Occipital lobe (tissue), 2 donors: ENCODE results near the gene STK11IP. TPM values are rescaled to one million over a fixed set of nuclear protein-coding genes. Genes with fewer than 3 reads are reported as not detected.

Experiments
- DNase-seq: peaks from one replicate; lab custom pipeline; 2025; lab: John Stamatoyannopoulos, UW
- total RNA-seq: library from RNA; depleted of rRNA; stranded (reverse); fragments of >200 nt; gene quantifications from one replicate; pipeline ENCODE4 v1.2.3, GENCODE V29; 2014

STK11IP gene
- total RNA-seq, 1 donor from 2014 or later = 14.7 TPM

DNA sequence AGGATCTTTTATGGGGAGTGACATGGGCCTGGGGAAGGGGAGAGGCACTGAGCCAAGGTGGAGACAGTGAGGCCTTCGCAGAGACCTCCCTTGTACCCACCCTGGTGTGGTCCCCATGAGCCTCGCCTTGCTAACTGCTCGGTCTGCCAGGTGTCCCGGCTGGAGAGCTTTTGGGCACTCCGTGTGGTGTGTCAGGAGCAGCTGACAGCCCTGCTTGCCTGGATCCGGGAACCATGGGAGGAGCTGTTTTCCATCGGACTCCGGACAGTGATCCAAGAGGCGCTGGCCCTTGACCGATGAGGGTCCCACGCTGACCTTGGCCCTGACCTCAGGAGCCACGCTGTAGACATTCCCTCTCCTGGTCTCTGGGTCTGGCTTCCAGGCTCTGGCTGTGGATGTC lies 18.2 kb downstream of the STK11IP start:
- DNase-seq = no peak

DNA sequence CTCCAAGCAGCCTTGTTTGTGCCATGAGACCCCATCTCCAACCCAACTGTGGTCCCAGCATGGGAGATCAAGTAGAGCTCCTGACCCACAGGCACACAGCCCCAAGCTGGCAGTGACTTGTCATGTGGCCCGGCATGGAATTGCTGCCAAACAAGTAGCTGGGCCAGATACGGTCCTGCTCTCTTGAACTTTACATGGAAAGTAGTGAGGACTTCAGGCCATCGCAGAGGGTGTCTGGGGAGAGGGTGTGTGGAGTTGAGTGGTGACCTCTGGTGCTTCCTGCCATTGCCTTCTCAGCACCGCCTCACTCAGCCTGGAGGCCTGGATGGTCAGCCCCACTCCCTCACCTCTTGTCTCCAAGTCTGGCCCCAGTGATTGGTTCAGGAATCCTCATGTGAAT lies 18.9 kb downstream of the STK11IP start:
- DNase-seq = no peak

DNA sequence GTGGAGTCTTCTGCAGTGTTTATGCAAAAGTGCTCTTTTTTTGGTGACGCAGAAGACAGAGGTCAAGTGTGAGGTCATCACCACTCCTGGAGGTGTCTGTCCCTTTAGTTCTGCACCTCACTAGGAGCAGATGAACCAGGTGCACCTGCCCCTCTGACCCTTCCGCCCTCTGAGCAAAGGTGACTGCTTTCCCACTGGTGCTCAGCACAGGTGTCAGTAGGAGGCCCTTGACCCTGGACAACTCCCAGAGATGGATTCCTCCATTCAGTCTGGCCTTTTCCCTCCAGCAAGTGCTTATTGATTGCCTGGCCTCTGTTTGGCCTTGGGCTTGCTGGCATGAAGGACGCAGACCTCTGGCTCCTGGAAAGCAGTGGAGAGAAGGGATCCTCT lies 21.1 kb downstream of the STK11IP start:
- no peak for DNase-seq

DNA sequence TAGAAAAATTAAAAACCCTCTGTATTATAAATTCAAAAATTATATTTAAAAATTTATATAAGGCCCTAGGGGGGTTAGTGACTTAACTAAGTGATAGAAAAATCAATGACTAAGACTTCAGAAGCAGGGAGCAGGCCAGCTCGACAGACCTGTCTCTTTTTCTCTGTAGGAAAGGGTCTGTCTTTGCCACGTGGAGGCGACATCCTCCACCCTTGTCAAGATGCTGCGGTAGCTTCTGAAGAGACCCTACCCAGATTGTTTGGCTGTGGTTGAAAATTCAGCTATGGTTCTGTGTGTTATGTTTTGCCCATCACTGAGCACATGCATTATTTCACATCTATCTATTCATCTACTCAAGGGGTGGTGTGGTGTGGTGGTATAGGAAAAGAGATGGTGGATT lies 21.6 kb downstream of the STK11IP start:
- no peak for DNase-seq

DNA sequence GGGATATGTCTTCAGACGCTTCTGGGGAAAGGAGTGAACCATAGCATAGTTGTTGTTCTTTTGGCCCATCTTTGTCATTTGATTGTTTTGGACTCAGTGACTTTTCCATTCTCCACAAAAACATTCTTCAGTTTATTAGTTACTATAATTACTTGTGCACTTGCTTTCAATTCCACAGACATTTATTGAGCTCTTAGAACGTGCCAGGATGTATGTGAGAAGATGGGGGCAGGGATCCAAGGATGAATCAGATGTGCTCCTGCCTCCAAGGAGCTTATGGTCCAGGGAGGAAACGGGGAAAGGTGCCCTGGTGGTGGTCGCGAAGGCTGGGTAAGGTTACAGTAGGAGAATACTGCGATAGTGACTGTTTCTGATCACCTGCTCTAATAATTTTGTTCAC lies 22.9 kb downstream of the STK11IP start:
- no peak for DNase-seq

DNA sequence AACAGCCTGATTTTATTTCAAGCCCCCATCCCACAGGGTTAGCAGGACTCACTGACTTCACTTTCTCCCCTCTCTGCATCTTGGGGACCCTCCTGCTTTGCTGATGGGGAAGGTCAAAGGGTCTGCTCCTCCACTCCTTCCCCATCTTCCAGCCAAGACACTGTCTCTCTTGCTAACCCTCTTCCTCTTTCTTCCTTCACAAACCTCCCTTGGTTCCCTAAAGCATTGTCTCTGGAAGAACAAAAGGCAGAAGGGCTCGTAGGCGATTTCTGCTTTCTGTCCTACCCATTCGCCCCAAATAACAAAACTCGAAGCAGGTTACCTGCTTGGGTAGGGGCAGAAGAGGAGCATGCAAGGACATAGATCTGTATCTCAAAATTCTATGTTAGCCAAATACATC lies 24.3 kb downstream of the STK11IP start:
- DNase-seq = no peak

DNA sequence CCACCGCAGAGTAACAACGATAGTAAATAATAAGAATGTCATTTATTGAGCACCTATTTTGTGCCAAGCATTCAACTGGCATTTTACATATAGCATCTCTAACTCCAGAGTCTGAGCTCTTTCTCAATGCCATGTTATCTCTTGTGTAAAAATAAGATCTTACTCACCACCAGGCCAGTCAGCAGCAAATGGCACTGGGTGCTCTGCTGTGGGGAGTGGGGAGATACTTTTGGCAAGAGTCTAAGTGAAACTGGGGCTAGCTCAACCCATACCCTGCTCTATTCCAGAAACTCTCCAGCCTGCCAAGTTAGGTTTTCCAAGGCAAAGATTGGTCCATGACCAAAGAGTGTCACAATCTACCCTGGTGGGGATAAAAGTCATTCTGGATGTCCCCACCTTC lies 24.8 kb downstream of the STK11IP start:
- no peak for DNase-seq

DNA sequence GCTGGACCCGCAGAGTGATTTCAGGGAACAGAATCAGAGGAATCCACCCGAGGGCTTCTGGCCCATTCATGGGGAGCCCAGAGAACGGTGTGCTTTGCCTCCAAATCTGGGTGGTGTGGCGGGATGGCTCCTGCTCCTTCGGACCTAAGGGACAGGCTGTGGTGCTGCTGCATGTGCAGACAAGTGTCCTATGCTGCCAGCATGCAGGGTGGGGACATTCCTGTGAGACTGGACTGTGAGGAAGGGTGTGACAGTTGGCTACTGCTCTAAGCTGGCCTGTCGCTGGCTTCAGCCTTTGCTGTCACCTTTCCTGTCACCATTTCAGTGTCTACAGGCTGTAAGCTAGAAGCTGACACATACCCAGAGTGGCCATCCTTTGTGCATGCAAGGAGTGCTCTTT lies 26.9 kb downstream of the STK11IP start:
- DNase-seq = no peak

DNA sequence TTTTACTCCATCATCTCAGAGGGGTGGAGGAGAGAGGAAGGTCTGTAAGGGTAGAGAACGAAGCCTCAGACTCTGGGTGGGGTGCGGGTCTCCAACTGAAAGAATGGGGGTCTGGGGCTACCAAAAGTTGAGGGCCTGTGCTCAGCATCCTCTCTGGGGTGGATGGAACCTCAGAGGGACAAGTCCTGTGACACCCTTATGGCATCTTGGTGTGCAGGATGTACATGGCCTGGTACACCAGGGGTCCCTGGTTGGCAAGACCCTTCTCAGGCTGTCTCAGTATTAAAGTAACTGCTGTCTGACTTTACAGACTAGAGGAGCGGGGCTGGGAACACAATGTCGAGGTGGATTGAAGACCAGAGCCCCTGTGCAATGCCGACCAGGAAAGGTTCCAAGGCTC lies 27.5 kb downstream of the STK11IP start:
- DNase-seq = no peak

DNA sequence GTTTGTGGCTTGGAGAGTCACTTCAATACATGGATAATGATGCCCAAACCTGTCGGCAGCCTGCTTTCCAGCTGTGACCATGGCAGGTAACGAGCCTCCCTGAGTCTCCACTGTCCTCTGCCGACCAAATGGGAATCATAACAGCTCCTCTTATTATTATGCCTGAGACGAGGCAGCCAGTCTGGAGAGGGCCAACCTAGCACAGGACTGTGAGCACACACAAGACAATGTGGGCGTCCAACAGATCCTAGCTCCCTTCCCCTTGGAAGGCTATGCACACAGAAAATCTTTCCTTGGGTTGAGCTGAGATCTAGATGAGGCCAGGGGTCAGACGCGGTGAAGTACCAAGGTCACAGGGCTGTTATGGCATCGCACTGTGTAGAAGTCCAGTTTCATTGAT lies 28.9 kb downstream of the STK11IP start:
- DNase-seq = no peak

DNA sequence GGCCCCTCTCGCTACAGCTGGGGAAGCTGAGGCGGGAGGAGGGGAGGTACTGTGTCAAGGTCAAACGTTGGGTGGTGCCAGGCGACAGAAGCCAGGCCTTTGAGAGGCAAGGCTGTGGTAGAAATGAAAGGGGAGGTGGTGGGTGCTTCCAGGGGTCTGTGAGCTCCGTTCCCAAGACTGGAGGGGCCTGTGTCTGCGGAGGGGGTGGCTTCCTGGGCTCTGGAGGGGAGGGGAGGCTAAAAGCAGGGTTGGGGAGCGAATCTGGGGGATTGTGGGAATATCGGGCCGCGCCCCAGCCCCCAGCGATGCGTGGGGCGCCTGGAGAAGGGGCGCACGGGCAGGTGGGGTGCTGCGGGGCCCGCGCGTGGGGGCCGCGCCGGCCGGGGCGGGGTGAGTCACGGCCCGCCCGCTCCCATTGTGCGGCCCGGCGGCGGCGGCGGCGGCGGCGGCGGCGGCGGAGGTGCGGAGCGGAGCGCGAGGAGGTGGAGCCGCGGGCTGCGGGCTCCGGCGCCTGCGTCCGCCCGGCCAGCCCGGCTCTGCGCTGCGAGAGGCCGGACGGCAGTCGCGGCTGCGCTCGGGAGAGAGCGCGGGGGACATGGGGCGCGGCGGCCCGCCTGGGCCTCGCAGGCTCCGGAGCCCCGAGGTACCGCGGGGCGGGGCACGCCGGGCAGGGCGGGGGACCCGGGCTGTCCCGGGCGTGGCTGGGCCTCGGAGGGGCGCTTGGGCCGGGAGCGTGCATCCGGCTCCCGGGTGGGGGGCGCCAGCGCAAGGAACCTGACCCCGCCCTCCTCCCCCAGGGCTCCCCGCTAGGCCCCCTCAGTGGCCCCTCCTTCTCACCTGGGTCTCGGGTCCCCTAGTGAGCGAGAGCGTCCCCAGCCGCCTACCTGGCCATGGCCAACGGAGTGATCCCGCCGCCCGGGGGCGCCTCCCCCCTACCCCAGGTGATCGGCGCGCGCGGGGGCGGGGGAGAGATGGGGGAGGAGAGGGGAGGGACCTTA lies 29.7 kb downstream of the STK11IP start, which contains the start of gene SLC4A3:
Gene SLC4A3 (plus strand): TSS at position 528 of the 998 bp plus-strand sequence. CDS start 363 bp downstream, at position 891.
- no peak for DNase-seq

DNA sequence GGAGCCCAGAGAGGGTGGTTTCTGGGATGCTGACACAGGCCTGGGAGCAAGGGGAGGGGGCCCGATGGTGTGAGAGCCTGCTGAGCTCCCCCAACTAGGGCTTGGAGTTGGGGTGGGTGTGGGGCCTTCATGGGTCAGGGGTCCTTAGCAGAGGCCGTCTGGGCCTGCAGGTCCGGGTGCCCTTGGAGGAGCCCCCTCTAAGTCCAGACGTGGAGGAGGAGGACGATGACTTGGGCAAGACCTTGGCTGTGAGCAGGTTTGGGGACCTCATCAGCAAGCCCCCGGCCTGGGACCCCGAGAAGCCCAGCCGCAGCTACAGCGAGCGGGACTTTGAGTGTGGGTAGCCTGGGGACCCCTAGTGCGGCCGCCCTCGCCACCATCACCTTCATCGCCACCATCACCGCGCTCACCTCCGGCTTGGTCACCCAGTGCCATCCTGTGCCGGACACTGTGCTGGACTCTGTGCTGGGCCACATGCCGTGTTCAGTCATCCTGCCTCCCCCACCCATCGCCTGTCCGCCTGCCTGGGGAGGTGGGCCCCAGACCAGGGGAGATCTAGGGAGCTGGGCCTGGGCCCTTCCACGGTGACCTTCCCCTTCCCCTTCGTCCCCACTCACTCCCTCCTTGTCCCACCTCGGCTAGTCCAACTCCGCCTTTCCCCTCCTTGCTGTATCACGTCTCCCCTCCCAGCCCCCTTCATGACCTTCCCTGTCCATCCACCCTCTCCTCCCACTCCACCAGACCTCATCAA lies 30.8 kb downstream of the STK11IP start:
- no peak for DNase-seq

DNA sequence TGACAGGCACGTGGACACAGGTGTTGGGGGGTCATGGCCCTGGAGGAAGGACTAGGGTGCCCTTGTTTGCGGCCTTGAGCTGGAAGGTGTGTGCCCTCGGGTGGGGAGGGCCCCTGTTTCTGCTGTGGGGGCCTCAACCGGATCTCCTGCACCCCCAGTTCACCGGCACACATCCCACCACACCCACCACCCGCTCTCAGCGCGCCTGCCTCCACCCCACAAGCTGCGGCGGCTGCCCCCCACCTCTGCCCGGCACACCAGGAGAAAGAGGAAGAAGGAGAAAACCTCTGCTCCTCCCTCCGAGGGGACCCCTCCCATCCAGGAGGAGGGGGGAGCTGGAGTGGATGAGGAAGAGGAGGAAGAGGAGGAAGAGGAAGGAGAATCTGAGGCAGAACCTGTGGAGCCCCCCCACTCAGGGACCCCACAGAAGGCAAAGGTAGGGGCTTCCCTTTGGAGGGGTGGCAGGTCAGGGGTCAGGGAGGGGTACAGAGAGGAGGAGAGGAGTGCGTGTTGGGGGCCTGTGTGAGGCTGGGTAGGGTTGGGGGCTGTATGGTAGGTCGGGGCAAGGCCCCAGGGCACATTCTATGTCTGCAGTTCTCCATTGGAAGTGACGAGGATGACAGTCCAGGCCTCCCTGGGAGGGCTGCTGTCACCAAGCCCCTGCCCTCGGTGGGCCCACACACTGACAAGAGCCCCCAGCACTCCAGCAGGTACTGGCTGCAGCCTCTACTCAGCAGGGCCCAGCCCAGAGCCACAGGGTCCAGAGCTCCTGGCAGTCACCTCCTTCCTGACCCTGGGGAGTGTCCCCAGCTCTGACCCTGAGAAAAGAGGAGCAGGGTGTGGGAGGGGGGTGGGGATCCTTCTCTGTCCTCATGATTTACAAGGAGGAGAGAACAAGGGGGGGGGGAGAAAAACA lies 31.6 kb downstream of the STK11IP start:
- no peak for DNase-seq

DNA sequence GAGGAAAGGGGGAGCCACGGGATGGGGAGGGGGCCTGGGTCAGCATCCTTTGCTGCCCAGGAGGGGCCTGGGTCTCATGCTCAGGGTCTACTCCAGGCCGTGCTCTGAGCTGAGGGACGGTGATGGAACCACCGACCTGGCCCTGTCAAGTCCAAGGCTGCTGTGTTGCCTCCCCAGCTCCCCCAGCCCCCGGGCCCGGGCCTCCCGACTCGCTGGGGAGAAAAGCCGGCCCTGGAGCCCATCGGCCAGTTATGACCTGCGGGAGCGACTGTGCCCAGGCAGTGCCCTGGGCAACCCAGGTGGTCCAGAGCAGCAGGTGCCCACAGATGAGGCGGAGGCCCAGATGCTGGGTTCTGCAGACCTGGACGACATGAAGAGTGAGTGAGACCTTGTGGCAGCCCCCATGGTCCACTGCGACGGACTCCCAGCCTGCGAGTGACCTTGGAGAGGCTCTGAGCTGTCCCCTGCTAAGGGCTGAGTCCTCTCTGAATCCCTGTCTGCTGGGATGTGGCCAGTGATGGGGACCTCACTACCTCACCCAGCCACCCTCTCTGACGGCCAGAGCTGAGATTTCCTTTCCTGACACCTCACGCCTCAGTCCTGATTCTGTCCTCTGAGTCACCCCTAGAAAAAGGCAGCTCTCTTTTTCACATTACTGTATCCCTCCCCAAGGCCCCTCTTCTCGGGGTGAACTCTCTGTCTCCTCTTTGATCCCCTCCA lies 32.5 kb downstream of the STK11IP start:
- no peak for DNase-seq

DNA sequence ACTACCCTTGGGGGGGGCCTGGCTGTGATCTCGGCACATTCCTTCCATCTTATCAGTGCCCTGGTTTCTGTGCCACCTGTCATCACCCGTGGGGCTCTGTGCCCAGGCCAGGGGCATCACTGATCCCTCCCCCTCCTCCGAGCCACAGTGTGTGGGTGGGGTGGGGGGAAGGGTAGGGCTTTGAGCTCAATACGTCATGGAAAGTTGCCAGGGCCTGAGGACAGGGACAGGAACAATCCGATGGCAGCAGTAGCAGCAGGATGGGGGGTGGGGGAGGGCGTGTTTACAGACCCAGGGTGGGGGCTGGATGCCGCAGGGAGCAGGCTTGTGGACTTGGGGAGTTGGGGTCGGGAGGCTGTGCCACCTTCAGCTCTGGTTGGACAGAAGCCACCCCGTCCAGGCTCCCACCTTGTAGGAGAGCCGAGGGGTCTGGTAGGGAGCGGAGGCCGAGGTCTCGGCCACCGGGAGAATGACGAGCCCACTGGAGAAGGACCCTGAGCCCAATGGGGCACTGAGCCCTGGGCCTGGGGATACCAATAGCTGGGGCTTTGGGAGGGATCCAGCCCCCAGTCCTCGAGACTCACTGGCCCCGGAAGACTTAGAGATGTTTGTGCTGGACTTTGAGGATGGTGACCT lies 33.2 kb downstream of the STK11IP start:
- no peak for DNase-seq

DNA sequence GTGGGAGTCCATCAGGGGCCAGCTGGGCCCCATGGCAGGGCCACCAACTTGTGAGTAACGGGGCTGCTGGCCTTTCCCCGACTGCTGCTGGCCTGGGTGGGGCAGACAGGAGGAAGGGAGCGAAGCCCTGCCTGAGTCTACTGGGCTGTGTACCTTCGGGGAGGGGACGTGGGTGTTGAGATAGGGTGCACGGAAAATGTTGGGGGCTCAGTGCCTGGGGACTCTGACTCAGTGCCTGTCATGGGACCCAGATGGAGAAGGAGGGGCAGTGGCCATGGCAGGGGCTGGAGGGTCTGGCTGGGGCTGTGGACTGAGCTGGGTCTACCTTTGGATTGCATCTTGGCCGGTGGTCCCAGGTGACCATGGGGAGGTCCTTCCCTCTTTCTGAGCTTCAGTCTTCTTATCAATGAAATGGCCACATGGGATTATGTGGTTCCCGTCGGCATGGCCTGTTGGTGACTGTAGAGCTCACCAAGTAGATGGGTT lies 33.8 kb downstream of the STK11IP start:
- no peak for DNase-seq

DNA sequence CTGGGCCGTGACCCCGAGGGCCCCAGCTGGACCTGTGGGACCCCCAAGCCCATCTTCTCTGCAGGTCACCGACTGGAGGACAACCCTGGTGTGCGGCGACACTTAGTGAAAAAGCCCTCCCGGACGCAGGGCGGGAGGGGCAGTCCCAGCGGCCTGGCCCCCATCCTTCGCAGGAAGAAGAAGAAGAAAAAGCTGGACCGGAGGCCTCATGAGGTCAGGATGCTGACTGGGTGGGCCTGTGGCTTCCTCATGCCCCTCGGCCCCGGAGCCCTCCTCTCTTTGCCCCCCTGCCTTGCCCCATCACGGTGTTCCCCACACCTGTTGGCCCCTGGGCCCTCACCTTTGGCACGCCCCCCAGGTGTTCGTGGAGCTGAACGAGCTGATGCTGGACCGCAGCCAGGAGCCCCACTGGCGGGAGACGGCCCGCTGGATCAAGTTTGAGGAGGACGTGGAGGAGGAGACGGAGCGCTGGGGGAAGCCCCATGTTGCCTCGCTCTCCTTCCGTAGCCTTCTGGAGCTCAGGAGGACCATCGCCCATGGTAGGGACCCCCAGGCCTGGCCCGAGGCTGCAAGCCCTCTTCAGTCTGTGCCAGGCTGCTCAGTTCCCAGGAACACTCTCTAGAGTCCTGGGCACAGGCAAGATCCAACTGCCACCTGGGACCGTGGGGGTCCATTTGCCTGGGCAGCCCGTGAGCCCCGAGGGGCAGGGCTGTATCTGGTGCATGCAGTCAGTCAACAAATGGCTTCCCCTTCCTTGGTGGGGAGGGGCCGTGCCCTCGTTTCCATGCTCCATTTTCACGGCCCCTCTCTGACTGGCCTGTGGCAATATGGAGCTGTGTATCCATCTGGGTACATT lies 34.5 kb downstream of the STK11IP start:
- no peak for DNase-seq

DNA sequence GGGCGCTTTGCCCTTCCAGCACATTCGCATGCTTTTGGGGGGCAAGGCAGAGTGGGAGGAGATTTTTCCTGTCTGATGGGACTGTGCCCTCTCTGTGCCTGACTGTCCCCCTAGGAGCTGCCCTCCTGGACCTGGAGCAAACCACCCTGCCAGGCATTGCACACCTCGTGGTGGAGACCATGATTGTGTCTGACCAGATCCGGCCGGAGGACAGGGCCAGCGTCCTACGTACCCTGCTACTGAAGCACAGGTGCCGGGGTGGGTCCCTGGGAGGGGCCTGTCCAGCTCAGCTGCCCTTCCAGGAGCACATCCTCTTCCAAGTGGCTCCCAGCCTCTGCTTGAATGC lies 35.1 kb downstream of the STK11IP start:
- no peak for DNase-seq
